ENCODE data around the gene DYNC1H1. TPM values are rescaled to one million over a fixed set of nuclear protein-coding genes. Genes with fewer than 3 reads are reported as not detected.
A peak's percentile ranks its signal among the peaks of the same experiment; 100 is the strongest.

DYNC1H1 gene
- total RNA-seq, 4 donors from 2014 or later = 486 to 737 (median 718) TPM

DNA sequence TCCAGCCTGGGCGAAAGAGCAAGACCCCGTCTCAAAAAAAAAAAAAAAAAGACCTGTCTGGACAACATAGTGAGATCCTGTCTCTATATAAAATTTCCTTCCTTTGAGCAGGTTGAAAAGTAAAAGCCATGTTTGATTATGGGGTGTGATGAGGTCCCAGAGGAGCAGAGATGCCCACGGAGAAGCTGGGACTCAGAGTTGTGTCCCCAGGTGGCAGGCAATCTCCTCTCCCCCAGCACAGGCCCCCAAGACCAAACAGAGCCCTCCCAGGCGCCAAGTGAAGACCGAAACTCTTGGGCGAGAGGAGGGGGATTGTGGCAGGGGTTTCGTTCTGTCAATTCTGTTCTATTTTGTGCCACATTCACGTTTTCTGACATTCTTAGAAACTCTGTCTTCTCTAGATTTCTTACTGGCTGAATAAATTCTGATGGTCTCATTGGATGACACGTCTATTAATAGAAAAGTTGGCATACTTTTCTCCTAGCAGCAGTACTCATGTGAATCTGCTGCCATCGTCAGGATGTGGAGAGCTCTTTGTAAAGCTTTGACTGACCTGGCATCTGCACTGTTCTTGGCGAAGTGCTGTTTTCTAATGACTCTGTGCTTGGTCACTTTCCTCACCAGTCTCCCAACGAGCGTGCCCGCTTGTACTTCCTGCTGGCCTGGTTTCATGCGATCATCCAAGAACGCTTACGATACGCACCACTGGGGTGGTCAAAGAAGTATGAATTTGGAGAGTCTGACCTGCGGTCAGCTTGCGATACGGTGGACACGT lies 79.1 kb downstream of the DYNC1H1 start:
- Histone ChIP-seq H3K9me3 (no peaks in the 10 kb centered on the region), H3K36me3 (peaks cover 2 to 79% of the 10 kb centered on the region in 2 donors), H3K27ac (peak overlapping the region; percentile 70 to 85 (median 82)), H3K4me1 (peaks cover 22 to 26% of the 10 kb centered on the region in 2 donors), H3K4me3 (no peak overlapping the region), H3K27me3 (no peaks in the 10 kb centered on the region)
- in situ Hi-C loops (cut with MboI; ENCODE audit: low sequenced_read_pairs in 4 of 4) (loop anchor here (5.0 to 10.0 kb wide), 3 partner anchors 51 to 271 kb away; partner anchors contain the start of gene ZNF839 (in 1 of the 4)), intact Hi-C loops (cut with DNase I; ENCODE audit: low total_unique reads) (loop anchor here (1.0 to 5.0 kb wide), 2 partner anchors 81 to 336 kb away; partner anchors contain the start of gene DYNC1H1)
- TF ChIP-seq CTCF (IDR thresholded peaks at IDR 0.05 in 4 of 5, conservative IDR thresholded peaks at IDR 0.05 in 1 of 5) (peak in 2 of 5 experiments; percentile 9 to 23), POLR2A (IDR thresholded peaks at IDR 0.05) (no peak)
- DNase-seq = peak; percentile 62 to 65
- peak; percentile 77 to 94 for ATAC-seq

DNA sequence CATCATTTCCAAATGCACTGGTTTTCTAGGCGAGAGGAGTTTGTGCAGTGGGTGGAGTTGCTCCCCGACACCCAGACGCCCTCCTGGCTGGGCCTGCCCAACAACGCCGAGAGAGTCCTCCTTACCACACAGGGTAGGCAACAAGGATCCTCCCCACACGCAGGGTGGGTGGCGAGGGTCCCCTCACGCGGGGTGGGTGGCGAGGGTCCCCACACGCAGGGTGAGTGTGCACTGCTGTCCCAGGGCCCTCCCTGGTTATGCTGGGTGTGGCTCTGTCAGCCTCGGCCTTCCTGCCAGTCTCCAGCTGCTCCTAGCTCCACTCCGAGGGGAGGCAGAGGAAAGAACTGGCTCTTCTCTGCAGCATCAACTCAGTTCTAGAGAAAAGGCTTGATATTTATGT lies 80.2 kb downstream of the DYNC1H1 start:
- in situ Hi-C loops (cut with MboI; ENCODE audit: low sequenced_read_pairs in 4 of 4) (loop anchor here (5.0 to 10.0 kb wide), 3 partner anchors 50 to 270 kb away; partner anchors contain the start of gene ZNF839 (in 1 of the 4)), intact Hi-C loops (cut with DNase I; ENCODE audit: low total_unique reads) (loop anchor here (5.0 kb wide), 1 partner anchor 82 kb away; the partner anchor contains the start of gene DYNC1H1)
- Histone ChIP-seq H3K4me3 (no peak overlapping the region), H3K27ac (peak overlapping the region; percentile 70 to 85 (median 82)), H3K36me3 (peaks cover under 1 to 79% of the 10 kb centered on the region in 2 donors), H3K27me3 (no peaks in the 10 kb centered on the region), H3K9me3 (no peaks in the 10 kb centered on the region), H3K4me1 (peaks cover 22 to 26% of the 10 kb centered on the region in 2 donors)
- no peak for ATAC-seq
- DNase-seq = no peak
- TF ChIP-seq POLR2A (IDR thresholded peaks at IDR 0.05) (no peak), CTCF (IDR thresholded peaks at IDR 0.05 in 4 of 5, conservative IDR thresholded peaks at IDR 0.05 in 1 of 5) (no peak)

DNA sequence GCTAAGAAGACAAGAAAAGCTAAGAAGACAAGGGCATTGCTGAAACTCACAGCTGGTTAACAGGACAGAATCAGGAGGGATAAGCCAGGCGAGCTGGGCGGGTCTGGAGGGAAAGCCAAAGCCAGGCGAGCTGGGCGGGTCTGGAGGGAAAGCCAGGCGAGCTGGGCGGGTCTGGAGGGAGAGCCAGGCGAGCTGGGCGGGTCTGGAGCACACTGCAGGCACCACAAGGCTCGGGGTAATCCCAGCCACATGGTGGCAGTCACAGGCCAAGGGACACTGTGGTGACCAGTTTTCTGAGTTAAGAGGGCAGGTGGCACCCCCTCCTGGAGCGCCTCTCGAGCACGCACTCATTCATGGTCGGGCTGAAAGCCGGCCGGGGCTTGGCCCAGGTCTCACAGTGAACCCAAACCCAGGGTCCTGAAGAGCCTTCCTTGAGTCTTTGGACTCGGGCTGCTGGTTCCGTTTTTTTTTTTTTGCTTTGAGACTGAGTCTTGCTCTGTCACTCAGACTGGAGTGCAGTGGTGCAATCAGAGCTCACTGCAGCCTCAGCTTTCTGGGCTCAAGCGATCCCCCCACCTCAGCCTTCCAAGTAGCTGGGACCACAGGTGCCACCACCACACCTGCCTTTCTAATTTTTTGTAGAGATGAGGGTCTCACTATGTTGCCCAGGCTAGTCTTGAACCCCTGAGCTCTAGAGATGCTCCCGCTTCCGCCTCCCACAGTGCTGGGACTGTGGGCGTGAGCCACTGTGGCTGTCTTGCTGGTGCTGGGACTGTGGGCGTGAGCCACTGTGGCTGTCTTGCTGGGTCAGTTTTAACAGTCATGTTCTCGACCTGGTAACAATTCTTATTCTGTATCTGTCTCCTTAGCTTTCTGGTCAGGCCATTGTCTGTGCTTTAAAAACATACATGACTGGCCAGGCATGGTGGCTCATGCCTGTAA lies 82.2 kb downstream of the DYNC1H1 start:
- Histone ChIP-seq H3K9me3 (no peaks in the 10 kb centered on the region), H3K4me3 (no peak overlapping the region), H3K36me3 (peaks cover 0 to 78% of the 10 kb centered on the region in 2 donors), H3K27ac (peak overlapping the region; percentile 58 to 77 (median 70)), H3K27me3 (no peaks in the 10 kb centered on the region), H3K4me1 (peaks cover 36% of the 10 kb centered on the region in 2 donors)
- ATAC-seq = peak; percentile 54 to 87
- intact Hi-C loops (cut with DNase I; ENCODE audit: low total_unique reads) = loop anchor here (1.0 to 5.0 kb wide), 4 partner anchors 40 to 284 kb away; partner anchors contain the start of genes HSP90AA1 and PPP2R5C
- in situ Hi-C loops (cut with MboI; ENCODE audit: low sequenced_read_pairs in 4 of 4) = loop anchor here in 3 of 4 donors (10.0 kb wide), 2 partner anchors 48 to 268 kb away; partner anchors contain the start of gene ZNF839 (in 1 of the 3)
- DNase-seq = peak; percentile 79 to 93
- no peak for TF ChIP-seq POLR2A (IDR thresholded peaks at IDR 0.05)
- peak; percentile 43 to 69 (median 56) for TF ChIP-seq CTCF (IDR thresholded peaks at IDR 0.05 in 4 of 5, conservative IDR thresholded peaks at IDR 0.05 in 1 of 5)

DNA sequence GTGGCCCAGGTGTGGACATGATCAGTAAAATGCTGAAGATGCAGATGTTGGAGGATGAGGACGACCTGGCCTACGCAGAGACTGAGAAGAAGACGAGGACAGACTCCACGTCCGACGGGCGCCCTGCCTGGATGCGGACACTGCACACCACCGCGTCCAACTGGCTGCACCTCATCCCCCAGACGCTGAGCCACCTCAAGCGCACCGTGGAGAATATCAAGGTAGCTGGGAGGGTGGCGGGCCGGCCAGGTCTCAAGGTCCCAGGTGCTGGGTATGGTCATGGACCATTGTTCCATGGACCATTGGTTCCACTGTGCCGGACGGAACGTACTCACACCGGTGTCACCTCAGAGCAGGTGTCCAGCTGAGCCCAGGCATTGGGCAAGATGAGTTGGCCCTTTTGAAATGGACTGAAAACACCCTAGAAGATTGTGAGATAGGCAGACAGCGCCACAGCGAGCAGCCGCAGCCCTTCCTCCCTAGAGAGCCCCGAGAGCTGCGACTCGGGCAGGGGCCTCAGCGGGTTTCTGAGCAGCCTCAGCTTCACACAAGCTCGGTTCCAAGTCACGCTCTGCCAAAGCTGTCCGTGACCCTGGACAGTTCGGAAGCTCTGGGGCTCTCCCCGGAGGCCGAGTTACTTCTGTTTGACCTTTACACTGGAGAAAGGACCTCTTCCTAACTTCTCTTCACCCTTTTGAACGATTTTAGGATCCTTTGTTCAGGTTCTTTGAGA lies 83.6 kb downstream of the DYNC1H1 start:
- TF ChIP-seq CTCF (IDR thresholded peaks at IDR 0.05 in 4 of 5, conservative IDR thresholded peaks at IDR 0.05 in 1 of 5) = no peak
- TF ChIP-seq POLR2A (IDR thresholded peaks at IDR 0.05) = no peak
- Histone ChIP-seq H3K4me3 (no peak overlapping the region), H3K36me3 (peaks cover 0 to 78% of the 10 kb centered on the region in 2 donors), H3K9me3 (no peaks in the 10 kb centered on the region), H3K27ac (no peak overlapping the region), H3K4me1 (peaks cover 35 to 36% of the 10 kb centered on the region in 2 donors), H3K27me3 (no peaks in the 10 kb centered on the region)
- in situ Hi-C loops (cut with MboI; ENCODE audit: low sequenced_read_pairs in 4 of 4) (loop anchor here in 3 of 4 donors (10.0 kb wide), 2 partner anchors 47 to 267 kb away; partner anchors contain the start of gene ZNF839 (in 1 of the 3)), intact Hi-C loops (cut with DNase I; ENCODE audit: low total_unique reads) (loop anchor here (2.0 to 5.0 kb wide), 3 partner anchors 39 to 286 kb away; partner anchors contain the start of genes HSP90AA1 and PPP2R5C)
- no peak for DNase-seq
- ATAC-seq = no peak
